Measurements from ENCODE around the gene SLC26A11. TPM values are rescaled to one million over a fixed set of nuclear protein-coding genes. Genes with fewer than 3 reads are reported as not detected.
A peak's percentile ranks its signal among the peaks of the same experiment; 100 is the strongest.

Gene SLC26A11
- total RNA-seq, 1 donor from 2014 or later, result 7.9 TPM

- Mint-ChIP-seq H3K9me3 (no peaks in the 10 kb centered on the region), H3K27ac (no peak overlapping the region), H3K36me3 (no peaks in the 10 kb centered on the region), H3K4me1 (peaks cover 21% of the 10 kb centered on the region), H3K4me3 (no peak overlapping the region), H3K27me3 (ENCODE audit: insufficient read depth, low read depth) (peaks cover 10% of the 10 kb centered on the region)
- TF ChIP-seq EZH2 (IDR thresholded peaks at IDR 0.05), result no peak
- TF ChIP-seq EZH2phosphoT487 (IDR thresholded peaks at IDR 0.05), result no peak
- no peak for TF ChIP-seq CTCF (IDR thresholded peaks at IDR 0.05)
- DNase-seq (ENCODE audit: low spot score), result no peak
- H3K9ac ChIP-seq, result no peak overlapping the region
- peaks cover 8% of the 10 kb centered on the region for H3F3A ChIP-seq (ENCODE audit: low read depth)
- H2AFZ ChIP-seq (replicated peaks), result no peak overlapping the region
- no peaks in the 10 kb centered on the region for H3K27me3 ChIP-seq
- no peaks in the 10 kb centered on the region for H3K9me3 ChIP-seq (ENCODE audit: low read depth)
- H3K4me2 ChIP-seq, result no peak overlapping the region
- no peak overlapping the region for H3K4me3 ChIP-seq
- H3K36me3 ChIP-seq, result no peaks in the 10 kb centered on the region
- H3K79me2 ChIP-seq (ENCODE audit: low read depth), result no peaks in the 10 kb centered on the region
- peaks cover 16% of the 10 kb centered on the region for H3K4me1 ChIP-seq
- no peak overlapping the region for H3K27ac ChIP-seq
- no peaks in the 10 kb centered on the region for H4K20me1 ChIP-seq (ENCODE audit: low read depth)
Measured at GRCh38 chr17:80187090-80187489, 33.1 kb upstream of the SLC26A11 start.

GRCh38 chr17:80187515-80187941 lies 32.7 kb upstream of the SLC26A11 start:
- H3K4me3 ChIP-seq, result no peak overlapping the region
- H3K9me3 ChIP-seq (ENCODE audit: low read depth), result no peaks in the 10 kb centered on the region
- TF ChIP-seq EZH2 (IDR thresholded peaks at IDR 0.05), result no peak
- no peak for TF ChIP-seq EZH2phosphoT487 (IDR thresholded peaks at IDR 0.05)
- TF ChIP-seq CTCF (IDR thresholded peaks at IDR 0.05), result no peak
- H3K4me1 ChIP-seq, result peaks cover 16% of the 10 kb centered on the region
- DNase-seq (ENCODE audit: low spot score), result no peak
- no peaks in the 10 kb centered on the region for H3K79me2 ChIP-seq (ENCODE audit: low read depth)
- Mint-ChIP-seq H3K27ac (no peak overlapping the region), H3K27me3 (ENCODE audit: insufficient read depth, low read depth) (peaks cover 10% of the 10 kb centered on the region), H3K36me3 (no peaks in the 10 kb centered on the region), H3K4me1 (peaks cover 25% of the 10 kb centered on the region), H3K9me3 (no peaks in the 10 kb centered on the region), H3K4me3 (no peak overlapping the region)
- H4K20me1 ChIP-seq (ENCODE audit: low read depth), result no peaks in the 10 kb centered on the region
- no peaks in the 10 kb centered on the region for H3K27me3 ChIP-seq
- no peak overlapping the region for H3K4me2 ChIP-seq
- peaks cover 8% of the 10 kb centered on the region for H3F3A ChIP-seq (ENCODE audit: low read depth)
- H3K27ac ChIP-seq, result no peak overlapping the region
- no peak overlapping the region for H2AFZ ChIP-seq (replicated peaks)
- H3K9ac ChIP-seq, result no peak overlapping the region
- no peaks in the 10 kb centered on the region for H3K36me3 ChIP-seq

- Mint-ChIP-seq H3K36me3 (no peaks in the 10 kb centered on the region), H3K4me3 (no peak overlapping the region), H3K27ac (peak overlapping the region; percentile 92), H3K4me1 (peaks cover 19% of the 10 kb centered on the region), H3K27me3 (ENCODE audit: insufficient read depth, low read depth) (peaks cover 8% of the 10 kb centered on the region), H3K9me3 (no peaks in the 10 kb centered on the region)
- Histone ChIP-seq H3K4me1 (peaks cover 9% of the 10 kb centered on the region), H3K27ac (no peak overlapping the region), H2AFZ (replicated peaks) (no peak overlapping the region), H3K4me3 (no peak overlapping the region), H3K9ac (no peak overlapping the region), H3K9me3 (ENCODE audit: low read depth) (no peaks in the 10 kb centered on the region), H3F3A (ENCODE audit: low read depth) (no peaks in the 10 kb centered on the region), H3K79me2 (ENCODE audit: low read depth) (no peaks in the 10 kb centered on the region), H3K36me3 (no peaks in the 10 kb centered on the region), H3K4me2 (no peak overlapping the region), H3K27me3 (no peaks in the 10 kb centered on the region), H4K20me1 (ENCODE audit: low read depth) (no peaks in the 10 kb centered on the region)
- DNase-seq (ENCODE audit: low spot score), result no peak
- TF ChIP-seq CTCF (IDR thresholded peaks at IDR 0.05), result no peak
- no peak for TF ChIP-seq EZH2phosphoT487 (IDR thresholded peaks at IDR 0.05)
- no peak for TF ChIP-seq EZH2 (IDR thresholded peaks at IDR 0.05)
Measured at GRCh38 chr17:80189611-80190010, 30.6 kb upstream of the SLC26A11 start.
